ENCODE measurements around the gene SP6. TPM values are rescaled to one million over a fixed set of nuclear protein-coding genes. Genes with fewer than 3 reads are reported as not detected.

Gene SP6
- total RNA-seq, 5 donors from 2014 or later (not counting 1 experiment from before 2014, with no cell fraction given) = 0.10 to 0.26 (median 0.13) TPM

DNA sequence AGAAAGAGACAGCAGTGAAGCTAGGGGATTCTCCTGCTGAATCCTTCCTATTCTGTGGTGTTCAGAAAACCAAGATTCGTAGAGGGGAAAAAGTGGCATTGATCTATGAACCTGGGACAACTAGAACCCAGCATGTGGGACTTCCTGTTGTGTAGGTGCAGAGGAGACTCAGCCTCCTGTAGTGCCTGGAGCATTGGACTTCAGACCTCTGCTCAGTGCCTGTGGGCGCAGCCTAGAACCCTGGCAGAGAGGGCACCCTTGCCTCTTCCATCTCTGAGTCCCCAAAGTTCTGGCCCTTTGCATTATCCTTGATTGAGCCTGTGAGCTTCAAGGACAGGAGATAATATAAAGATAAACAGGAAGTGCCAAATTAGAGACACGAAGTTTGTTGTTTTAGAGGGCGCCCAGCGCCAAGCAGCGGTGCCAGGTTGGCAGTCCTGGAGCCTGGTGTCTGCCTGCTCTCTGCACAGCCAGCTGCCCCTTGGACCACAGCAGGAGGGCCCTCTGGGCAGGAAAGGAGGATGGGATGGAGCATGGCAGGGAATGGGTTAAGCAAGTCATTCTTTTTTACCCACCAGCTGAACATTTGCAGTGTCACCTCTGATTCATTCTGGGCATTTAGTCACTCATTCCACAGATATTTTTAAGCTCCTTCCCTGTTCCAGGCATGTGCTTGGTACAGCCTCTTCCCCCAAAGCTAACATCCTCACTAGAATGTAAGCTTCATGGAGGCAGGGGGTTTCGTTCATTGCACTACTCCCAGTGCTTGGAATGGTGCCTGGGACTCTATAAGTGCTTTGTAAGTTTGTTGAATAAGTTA is 11.9 kb upstream of the SP6 start:
- ATAC-seq (replicated peaks in 1 of 4) (no peak), DNase-seq (no peak)
- H3K4me3 ChIP-seq (ENCODE audit: control insufficient read depth in 1 of 2, extremely low read depth in 1 of 2, low read length in 1 of 2) = no peak overlapping the region
- Mint-ChIP-seq H3K27me3 (peaks cover 9 to 16% of the 10 kb centered on the region in 2 donors), H3K36me3 (no peaks in the 10 kb centered on the region), H3K4me1 (peaks cover 9 to 17% (median 11%) of the 10 kb centered on the region in 3 donors), H3K4me3 (no peak overlapping the region), H3K9me3 (no peaks in the 10 kb centered on the region), H3K27ac (peak overlapping the region in 1 of 2 donors; percentile 34)
- no peak overlapping the region for H3K27ac ChIP-seq (ENCODE audit: low read length)
- peaks cover 0 to 42% of the 10 kb centered on the region in 2 experiments for H3K27me3 ChIP-seq (replicated peaks in 1 of 2; ENCODE audit: control insufficient read depth in 2 of 2, extremely low read depth in 1 of 2, insufficient read depth in 2 of 2, low read length in 1 of 2)
- ChIA-PET POLR2A (interaction anchor here in 1 of 2 donors (0.5 kb wide), 1 partner anchor 121 kb away, joined by 3 read pairs; no protein-coding TSS in a partner anchor), CTCF (interaction anchor here (0.5 to 0.7 kb wide), 4 partner anchors 58 to 285 kb away, joined by 4 to 5 read pairs (median 4); no protein-coding TSS in a partner anchor)
- no peaks in the 10 kb centered on the region for H3K9me3 ChIP-seq
- 59% methylated on average over 4 of the region's 7 CpGs for WGBS (ENCODE audit: insufficient coverage)
- peaks cover 0 to 6% of the 10 kb centered on the region in 2 experiments for H3K4me1 ChIP-seq (ENCODE audit: control insufficient read depth in 1 of 2, extremely low read depth in 1 of 2, insufficient read depth in 2 of 2, low read length in 2 of 2)
- H3K36me3 ChIP-seq (ENCODE audit: control insufficient read depth in 2 of 2, extremely low read depth in 1 of 2, insufficient read depth in 1 of 2, low read length in 1 of 2) = no peaks in the 10 kb centered on the region

DNA sequence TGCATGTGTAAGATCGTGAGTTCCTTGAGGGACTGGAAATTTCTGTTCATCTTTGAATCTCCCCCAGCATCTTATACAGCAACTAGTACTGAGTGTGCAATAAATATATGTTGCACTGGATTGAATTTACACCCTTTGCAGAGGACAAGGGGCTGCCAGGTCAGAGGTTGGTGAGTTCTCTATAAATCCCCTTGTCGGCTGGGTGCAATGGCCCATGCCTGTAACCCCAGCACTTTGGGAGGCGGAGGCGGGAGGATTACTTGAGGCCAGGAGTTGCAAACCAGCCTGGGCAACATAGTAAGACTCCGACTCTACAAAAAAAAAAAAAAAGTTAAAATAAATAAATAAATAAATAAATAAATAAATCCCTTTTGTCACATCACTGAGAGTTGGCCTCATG is 9.4 kb upstream of the SP6 start:
- WGBS (ENCODE audit: insufficient coverage) = no CpG with 5 or more reads among the region's 5 CpGs
- H3K4me1 ChIP-seq (ENCODE audit: control insufficient read depth in 1 of 2, extremely low read depth in 1 of 2, insufficient read depth in 2 of 2, low read length in 2 of 2) = peaks cover 0 to 6% of the 10 kb centered on the region in 2 experiments
- Mint-ChIP-seq H3K4me1 (peaks cover 8 to 17% (median 9%) of the 10 kb centered on the region in 3 donors), H3K27me3 (peaks cover 13 to 33% of the 10 kb centered on the region in 2 donors), H3K27ac (no peak overlapping the region), H3K36me3 (no peaks in the 10 kb centered on the region), H3K9me3 (no peaks in the 10 kb centered on the region), H3K4me3 (no peak overlapping the region)
- POLR2A ChIA-PET = no interaction called here
- H3K4me3 ChIP-seq (ENCODE audit: control insufficient read depth in 1 of 2, extremely low read depth in 1 of 2, low read length in 1 of 2) = no peak overlapping the region
- CTCF ChIA-PET = no interaction called here
- no peaks in the 10 kb centered on the region for H3K36me3 ChIP-seq (ENCODE audit: control insufficient read depth in 2 of 2, extremely low read depth in 1 of 2, insufficient read depth in 1 of 2, low read length in 1 of 2)
- no peaks in the 10 kb centered on the region for H3K9me3 ChIP-seq
- ATAC-seq (replicated peaks in 1 of 4) (no peak), DNase-seq (no peak)
- no peak overlapping the region for H3K27ac ChIP-seq (ENCODE audit: low read length)
- H3K27me3 ChIP-seq (replicated peaks in 1 of 2; ENCODE audit: control insufficient read depth in 2 of 2, extremely low read depth in 1 of 2, insufficient read depth in 2 of 2, low read length in 1 of 2) = peaks cover 0 to 46% of the 10 kb centered on the region in 2 experiments

- Mint-ChIP-seq H3K27ac (no peak overlapping the region), H3K27me3 (peaks cover 39 to 58% of the 10 kb centered on the region in 2 donors), H3K9me3 (no peaks in the 10 kb centered on the region), H3K4me1 (peaks cover 4 to 12% (median 6%) of the 10 kb centered on the region in 3 donors), H3K4me3 (no peak overlapping the region), H3K36me3 (no peaks in the 10 kb centered on the region)
- Histone ChIP-seq H3K4me1 (ENCODE audit: control insufficient read depth in 1 of 2, extremely low read depth in 1 of 2, insufficient read depth in 2 of 2, low read length in 2 of 2) (peaks cover 0 to 4% of the 10 kb centered on the region in 2 experiments), H3K36me3 (ENCODE audit: control insufficient read depth in 2 of 2, extremely low read depth in 1 of 2, insufficient read depth in 1 of 2, low read length in 1 of 2) (no peaks in the 10 kb centered on the region), H3K9me3 (no peaks in the 10 kb centered on the region), H3K27me3 (replicated peaks in 1 of 2; ENCODE audit: control insufficient read depth in 2 of 2, extremely low read depth in 1 of 2, insufficient read depth in 2 of 2, low read length in 1 of 2) (peaks cover 5 to 56% of the 10 kb centered on the region in 2 experiments), H3K27ac (ENCODE audit: low read length) (no peak overlapping the region), H3K4me3 (ENCODE audit: control insufficient read depth in 1 of 2, extremely low read depth in 1 of 2, low read length in 1 of 2) (no peak overlapping the region)
- ChIA-PET CTCF (interaction anchor here (0.5 kb wide), 2 partner anchors 49 to 56 kb away, joined by 3 read pairs; no protein-coding TSS in a partner anchor), POLR2A (interaction anchor here in 1 of 2 donors (0.6 kb wide), 1 partner anchor 302 kb away, joined by 3 read pairs; no protein-coding TSS in a partner anchor)
- 56% methylated on average over 11 of the region's 16 CpGs for WGBS (ENCODE audit: insufficient coverage)
- DNase-seq (no peak), ATAC-seq (replicated peaks in 1 of 4) (no peak)
Measured at GRCh38 chr17:47857551-47858455, 6.8 kb upstream of the SP6 start.

GRCh38 chr17:47856830-47857229 is 5.9 kb upstream of the SP6 start:
- Mint-ChIP-seq H3K36me3 (no peaks in the 10 kb centered on the region), H3K9me3 (no peaks in the 10 kb centered on the region), H3K27ac (no peak overlapping the region), H3K27me3 (peaks cover 48 to 67% of the 10 kb centered on the region in 2 donors), H3K4me1 (peaks cover 7 to 17% (median 13%) of the 10 kb centered on the region in 3 donors), H3K4me3 (no peak overlapping the region)
- POLR2A ChIA-PET = no interaction called here
- CTCF ChIA-PET = no interaction called here
- ATAC-seq (replicated peaks in 1 of 4) (no peak), DNase-seq (no peak)
- Histone ChIP-seq H3K27ac (ENCODE audit: low read length) (no peak overlapping the region), H3K4me1 (ENCODE audit: control insufficient read depth in 1 of 2, extremely low read depth in 1 of 2, insufficient read depth in 2 of 2, low read length in 2 of 2) (peaks cover 0 to 6% of the 10 kb centered on the region in 2 experiments), H3K36me3 (ENCODE audit: control insufficient read depth in 2 of 2, extremely low read depth in 1 of 2, insufficient read depth in 1 of 2, low read length in 1 of 2) (no peaks in the 10 kb centered on the region), H3K27me3 (replicated peaks in 1 of 2; ENCODE audit: control insufficient read depth in 2 of 2, extremely low read depth in 1 of 2, insufficient read depth in 2 of 2, low read length in 1 of 2) (peaks cover 8 to 64% of the 10 kb centered on the region in 2 experiments), H3K9me3 (no peaks in the 10 kb centered on the region), H3K4me3 (ENCODE audit: control insufficient read depth in 1 of 2, extremely low read depth in 1 of 2, low read length in 1 of 2) (no peak overlapping the region)

DNA sequence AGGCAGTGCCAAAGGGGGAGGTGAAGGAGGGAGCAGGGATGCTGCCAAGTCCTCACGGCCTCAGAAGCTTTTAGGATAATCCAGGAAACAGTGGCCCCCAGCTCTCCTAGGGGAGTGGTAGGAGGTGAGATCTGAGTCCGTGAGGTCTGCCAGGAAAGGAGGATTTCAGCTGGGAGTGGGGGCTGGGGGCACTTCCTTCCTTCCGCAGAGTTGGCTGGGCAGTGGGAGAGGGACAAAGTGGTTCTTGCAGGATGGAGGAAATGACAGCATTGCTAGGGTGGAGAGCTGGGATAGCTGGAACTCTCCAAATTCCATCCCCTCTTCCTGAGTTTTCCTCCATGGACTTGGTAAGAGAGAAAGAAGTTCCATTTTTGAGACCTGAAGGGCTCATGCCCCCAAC is 4.8 kb upstream of the SP6 start:
- no peaks in the 10 kb centered on the region for H3K9me3 ChIP-seq
- no CpG with 5 or more reads among the region's 3 CpGs for WGBS (ENCODE audit: insufficient coverage)
- no peak overlapping the region for H3K4me3 ChIP-seq (ENCODE audit: control insufficient read depth in 1 of 2, extremely low read depth in 1 of 2, low read length in 1 of 2)
- no peak overlapping the region for H3K4me3 Mint-ChIP-seq
- H3K9me3 Mint-ChIP-seq = no peaks in the 10 kb centered on the region
- peaks cover 51 to 69% of the 10 kb centered on the region in 2 donors for H3K27me3 Mint-ChIP-seq
- peaks cover 9 to 69% of the 10 kb centered on the region in 2 experiments for H3K27me3 ChIP-seq (replicated peaks in 1 of 2; ENCODE audit: control insufficient read depth in 2 of 2, extremely low read depth in 1 of 2, insufficient read depth in 2 of 2, low read length in 1 of 2)
- CTCF ChIA-PET = interaction anchor here in 1 of 2 donors (1.0 kb wide), 1 partner anchor 15 kb away, joined by 4 read pairs; the partner anchor contains the start of gene SCRN2
- H3K36me3 ChIP-seq (ENCODE audit: control insufficient read depth in 2 of 2, extremely low read depth in 1 of 2, insufficient read depth in 1 of 2, low read length in 1 of 2) = no peaks in the 10 kb centered on the region
- ATAC-seq (replicated peaks in 1 of 4) = no peak
- peaks cover 9 to 20% (median 16%) of the 10 kb centered on the region in 3 donors for H3K4me1 Mint-ChIP-seq
- H3K36me3 Mint-ChIP-seq = no peaks in the 10 kb centered on the region
- H3K27ac Mint-ChIP-seq = no peak overlapping the region
- no peak for DNase-seq
- POLR2A ChIA-PET = no interaction called here
- peaks cover 2 to 17% of the 10 kb centered on the region in 2 experiments for H3K4me1 ChIP-seq (ENCODE audit: control insufficient read depth in 1 of 2, extremely low read depth in 1 of 2, insufficient read depth in 2 of 2, low read length in 2 of 2)
- no peak overlapping the region for H3K27ac ChIP-seq (ENCODE audit: low read length)

DNA sequence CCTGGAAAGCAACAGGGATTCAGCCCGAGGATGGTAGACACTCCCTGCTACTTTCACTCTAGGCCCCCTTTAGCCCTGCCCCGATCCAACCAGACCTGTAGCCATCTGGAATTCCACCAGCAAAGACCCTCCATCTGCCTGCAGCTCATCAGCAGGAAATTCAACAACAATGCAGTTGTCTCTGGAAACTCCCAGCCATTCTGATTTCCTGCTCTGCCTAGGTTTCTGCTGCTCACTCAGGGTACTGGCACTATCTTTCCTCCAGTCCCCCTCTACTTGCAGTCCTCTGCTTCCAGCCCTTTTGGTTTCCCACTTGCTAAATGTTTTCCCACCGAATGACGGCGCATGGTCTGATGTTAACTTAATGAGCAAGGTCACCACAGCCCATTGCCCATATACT is 2.7 kb upstream of the SP6 start:
- POLR2A ChIA-PET = no interaction called here
- no peak overlapping the region for H3K4me3 Mint-ChIP-seq
- 70% methylated on average over 5 of the region's 5 CpGs for WGBS (ENCODE audit: insufficient coverage)

More for the DNA sequence above, 2.7 kb upstream of the SP6 start:
- no peak for ATAC-seq (replicated peaks in 1 of 4)
- H3K27me3 ChIP-seq (replicated peaks in 1 of 2; ENCODE audit: control insufficient read depth in 2 of 2, extremely low read depth in 1 of 2, insufficient read depth in 2 of 2, low read length in 1 of 2) = peaks cover 14 to 74% of the 10 kb centered on the region in 2 experiments
- Mint-ChIP-seq H3K9me3 (no peaks in the 10 kb centered on the region), H3K27ac (no peak overlapping the region), H3K36me3 (no peaks in the 10 kb centered on the region), H3K4me1 (peaks cover 14 to 33% (median 30%) of the 10 kb centered on the region in 3 donors), H3K27me3 (peaks cover 60 to 78% of the 10 kb centered on the region in 2 donors)
- H3K27ac ChIP-seq (ENCODE audit: low read length) = no peak overlapping the region
- H3K4me3 ChIP-seq (ENCODE audit: control insufficient read depth in 1 of 2, extremely low read depth in 1 of 2, low read length in 1 of 2) = no peak overlapping the region
- H3K9me3 ChIP-seq = no peaks in the 10 kb centered on the region
- CTCF ChIA-PET = no interaction called here
- peaks cover 4 to 27% of the 10 kb centered on the region in 2 experiments for H3K4me1 ChIP-seq (ENCODE audit: control insufficient read depth in 1 of 2, extremely low read depth in 1 of 2, insufficient read depth in 2 of 2, low read length in 2 of 2)
- no peak for DNase-seq
- no peaks in the 10 kb centered on the region for H3K36me3 ChIP-seq (ENCODE audit: control insufficient read depth in 2 of 2, extremely low read depth in 1 of 2, insufficient read depth in 1 of 2, low read length in 1 of 2)

Data from T-cell (primary cell).